Astrocyte of the cerebellum (primary cell): Measurements from ENCODE around the gene KCTD13.

Source experiments
- DNase-seq: peaks from one replicate; pipeline ENCODE4 v3.0.0-alpha.2; 2011; ENCODE audit warnings: low read depth
- H3K4me3 ChIP-seq: 2 replicates; pipeline ENCODE4 v1.5.1; 2011; ENCODE audit warnings: mild to moderate bottlenecking, low read depth, low read length, moderate library complexity
- CTCF ChIP-seq: IDR thresholded peaks from 2 replicates; pipeline ENCODE4 v1.5.1; 2012; ENCODE audit warnings: low read length, low read depth, moderate library complexity, mild to moderate bottlenecking; ENCODE audit errors: missing control alignments
- in situ Hi-C: cut with HindIII; loops from 2 replicates; pipeline ENCODE4 v1.10.0; 2017; ENCODE audit warnings: low sequenced_read_pairs

The KCTD13 gene

DNA sequence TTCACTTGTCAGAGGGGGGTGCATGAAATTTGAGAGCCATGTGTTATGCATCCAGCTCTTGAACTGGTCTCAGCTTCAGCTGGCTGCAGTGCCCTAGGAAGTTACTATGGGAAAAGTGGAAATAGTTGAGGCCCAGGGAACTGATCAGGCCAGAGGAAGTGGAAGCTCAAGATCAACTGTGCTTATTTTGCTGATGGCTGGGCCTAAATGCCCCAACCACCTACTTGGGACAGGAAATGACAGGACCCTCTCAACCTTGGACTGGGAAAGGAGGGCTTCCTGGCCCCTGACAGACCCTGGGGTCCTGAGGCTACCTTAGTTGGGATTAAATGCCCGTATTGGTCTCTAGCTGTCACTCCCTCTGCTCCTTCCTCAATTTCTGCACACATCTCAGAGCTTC is 46.5 kb upstream of the KCTD13 start:
- in situ Hi-C loops, result no loop called here
- no peak for DNase-seq
- no peak for TF ChIP-seq CTCF
- H3K4me3 ChIP-seq, result no peak overlapping the region

- H3K4me3 ChIP-seq, result no peak overlapping the region
- TF ChIP-seq CTCF, result no peak
- in situ Hi-C loops, result no loop called here
- DNase-seq, result no peak
Measured at GRCh38 chr16:29971304-29971703, 45.3 kb upstream of the KCTD13 start.

DNA sequence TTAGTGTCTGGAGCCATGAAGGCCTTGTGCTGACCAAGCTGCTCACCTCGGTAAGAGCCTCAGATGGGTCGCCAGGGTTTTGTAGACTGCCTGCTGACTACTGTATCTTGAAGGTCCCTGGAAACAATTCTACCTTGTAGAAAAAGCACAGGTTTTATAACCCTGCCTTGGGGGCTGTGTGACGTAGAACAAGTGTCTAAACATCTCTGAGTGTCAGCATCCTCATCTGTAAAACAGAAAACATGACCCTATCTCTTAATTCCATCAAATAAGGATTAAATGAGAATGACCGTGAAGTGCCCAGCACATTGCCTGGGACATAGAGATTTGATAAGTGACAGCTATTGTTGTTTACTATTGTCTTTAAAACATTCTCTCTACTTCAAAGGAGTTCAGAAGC is 42.2 kb upstream of the KCTD13 start:
- no peak for DNase-seq
- TF ChIP-seq CTCF, result no peak
- in situ Hi-C loops, result no loop called here
- no peak overlapping the region for H3K4me3 ChIP-seq

DNA sequence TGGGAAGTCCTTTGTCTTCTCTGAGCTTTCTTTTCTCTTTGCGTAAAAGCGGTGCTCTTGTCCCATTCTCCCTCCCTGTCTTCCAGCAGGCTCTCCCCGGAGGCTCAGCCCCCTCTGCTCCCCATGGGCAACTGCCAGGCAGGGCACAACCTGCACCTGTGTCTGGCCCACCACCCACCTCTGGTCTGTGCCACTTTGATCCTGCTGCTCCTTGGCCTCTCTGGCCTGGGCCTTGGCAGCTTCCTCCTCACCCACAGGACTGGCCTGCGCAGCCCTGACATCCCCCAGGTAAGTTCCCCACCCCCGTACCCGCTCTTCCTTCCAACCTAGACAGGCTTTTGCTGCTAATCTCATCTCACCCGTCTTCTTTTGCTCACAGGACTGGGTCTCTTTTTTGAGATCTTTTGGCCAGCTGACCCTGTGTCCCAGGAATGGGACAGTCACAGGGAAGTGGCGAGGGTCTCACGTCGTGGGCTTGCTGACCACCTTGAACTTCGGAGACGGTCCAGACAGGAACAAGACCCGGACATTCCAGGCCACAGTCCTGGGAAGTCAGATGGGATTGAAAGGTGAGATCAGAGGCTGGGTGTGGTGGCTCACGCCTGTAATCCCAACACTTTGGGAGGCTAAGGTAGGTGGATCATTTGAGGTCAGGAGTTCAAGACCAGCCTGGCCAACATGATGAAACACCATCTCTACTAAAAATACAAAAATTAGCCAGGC is 37.2 kb upstream of the KCTD13 start:
- no peak for TF ChIP-seq CTCF
- in situ Hi-C loops, result no loop called here
- H3K4me3 ChIP-seq, result peak overlapping the region; percentile 63
- no peak for DNase-seq

DNA sequence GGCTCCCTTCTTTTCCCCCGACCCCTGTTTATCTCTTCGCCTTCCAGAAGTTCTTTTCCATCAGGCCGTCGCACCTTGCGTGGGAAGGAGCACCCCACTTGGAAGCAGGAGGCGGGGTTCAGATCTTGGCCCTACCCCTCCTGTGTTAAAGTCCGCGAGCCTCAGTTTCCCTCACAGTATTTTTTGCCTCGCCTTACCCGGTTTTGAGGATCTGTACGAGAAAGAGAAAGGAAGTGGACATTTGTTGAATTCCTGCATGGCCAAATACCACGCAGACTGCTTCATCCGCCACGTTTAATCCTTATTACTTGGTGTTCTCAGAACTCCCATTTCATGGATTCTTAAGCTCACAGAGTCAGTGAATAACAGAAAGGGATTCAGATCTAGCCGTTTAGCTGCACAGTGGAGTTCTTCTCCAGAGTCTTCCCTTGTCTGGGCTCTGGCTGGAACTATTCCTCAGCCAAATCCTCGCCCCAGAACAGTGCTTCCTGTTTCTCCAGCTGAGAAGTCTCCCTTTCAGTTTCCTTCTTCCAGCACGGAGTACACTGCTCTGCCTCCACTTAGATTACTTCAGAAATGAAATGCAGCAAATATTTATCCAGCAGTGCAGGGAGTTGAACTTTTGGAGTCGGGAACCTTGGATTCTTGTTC is 36.4 kb upstream of the KCTD13 start:
- TF ChIP-seq CTCF, result no peak
- in situ Hi-C loops, result no loop called here
- H3K4me3 ChIP-seq, result peak overlapping the region; percentile 63
- no peak for DNase-seq

- TF ChIP-seq CTCF, result peak; percentile 48
- H3K4me3 ChIP-seq, result peak within 1 kb of the TSS; percentile 63
- DNase-seq, result peak; percentile 41
- in situ Hi-C loops, result no loop called here
Measured at GRCh38 chr16:29961479-29962343, 35.7 kb upstream of the KCTD13 start, which contains the start of gene TMEM219. Gene TMEM219 (plus strand): TSS chr16:29962079. CDS start chr16:29963144, 1,065 bp downstream.
